Peyer's patch (tissue), 4 donors: ENCODE data around the gene GRK2.

Source experiments
- POLR2A ChIP-seq, 2 donors: fragments of 450-650 bp; IDR thresholded peaks; one replicate each; pipeline ENCODE4 v1.5.1; 2017; ENCODE audit warnings: antibody characterized with exemption in 2 of 2, mild to moderate bottlenecking in 2 of 2, moderate library complexity in 2 of 2
- TF ChIP-seq, protein P1 (sequence below), 6 experiments: fragments of 450-650 bp in 4 of 6; fragments of 200-600 bp in 2 of 6; sonication (generic) in 1 of 6; IDR thresholded peaks; one replicate each; pipeline ENCODE4 v1.5.1; 2017 to 2019; ENCODE audit warnings: antibody characterized with exemption in 6 of 6, mild to moderate bottlenecking in 3 of 6, moderate library complexity in 1 of 6

DNA sequence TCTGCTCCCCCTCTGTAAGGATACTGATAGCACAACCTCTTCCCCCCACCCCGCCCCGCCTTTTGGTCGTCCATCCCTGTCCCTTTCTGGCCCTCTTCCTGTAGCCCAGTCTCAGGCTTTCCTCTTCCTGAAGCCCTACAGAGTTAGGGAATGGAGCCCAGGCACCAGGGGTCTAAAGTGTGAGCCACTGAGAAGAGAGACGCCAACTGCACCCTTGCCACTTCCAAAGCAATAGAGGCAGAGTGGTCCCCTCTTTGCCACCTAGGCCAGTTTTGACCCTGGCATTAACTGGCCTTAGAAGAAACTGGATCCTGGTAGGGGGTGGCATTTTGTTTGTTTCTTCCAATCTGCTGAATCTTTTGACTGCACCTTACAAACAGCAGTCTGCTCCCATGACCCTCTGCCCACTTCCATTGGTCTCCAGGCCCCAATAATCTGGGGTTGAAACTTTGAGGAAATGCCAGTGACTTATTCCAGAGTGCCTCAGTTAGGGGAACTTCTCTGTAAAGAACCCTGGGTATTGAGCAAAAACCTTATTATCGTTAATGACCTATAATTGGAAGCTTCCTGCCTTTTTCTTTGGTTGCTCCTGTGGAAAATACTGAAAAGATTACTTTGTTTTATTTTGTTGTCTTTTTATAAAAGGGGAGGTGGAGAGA, 9.7 kb upstream of the GRK2 start:
- TF ChIP-seq, protein P1, sequence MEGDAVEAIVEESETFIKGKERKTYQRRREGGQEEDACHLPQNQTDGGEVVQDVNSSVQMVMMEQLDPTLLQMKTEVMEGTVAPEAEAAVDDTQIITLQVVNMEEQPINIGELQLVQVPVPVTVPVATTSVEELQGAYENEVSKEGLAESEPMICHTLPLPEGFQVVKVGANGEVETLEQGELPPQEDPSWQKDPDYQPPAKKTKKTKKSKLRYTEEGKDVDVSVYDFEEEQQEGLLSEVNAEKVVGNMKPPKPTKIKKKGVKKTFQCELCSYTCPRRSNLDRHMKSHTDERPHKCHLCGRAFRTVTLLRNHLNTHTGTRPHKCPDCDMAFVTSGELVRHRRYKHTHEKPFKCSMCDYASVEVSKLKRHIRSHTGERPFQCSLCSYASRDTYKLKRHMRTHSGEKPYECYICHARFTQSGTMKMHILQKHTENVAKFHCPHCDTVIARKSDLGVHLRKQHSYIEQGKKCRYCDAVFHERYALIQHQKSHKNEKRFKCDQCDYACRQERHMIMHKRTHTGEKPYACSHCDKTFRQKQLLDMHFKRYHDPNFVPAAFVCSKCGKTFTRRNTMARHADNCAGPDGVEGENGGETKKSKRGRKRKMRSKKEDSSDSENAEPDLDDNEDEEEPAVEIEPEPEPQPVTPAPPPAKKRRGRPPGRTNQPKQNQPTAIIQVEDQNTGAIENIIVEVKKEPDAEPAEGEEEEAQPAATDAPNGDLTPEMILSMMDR (IDR thresholded peaks at IDR 0.05), result no peak
- TF ChIP-seq POLR2A (IDR thresholded peaks at IDR 0.05), result no peak
